ENCODE measurements around the gene PPP4R3B. TPM values are rescaled to one million over a fixed set of nuclear protein-coding genes. Genes with fewer than 3 reads are reported as not detected.
A peak's percentile ranks its signal among the peaks of the same experiment; 100 is the strongest.

Gene PPP4R3B
- total and polyA plus RNA-seq, 2 of the 8 experiments (the other 6 are each of a cell fraction or from before 2014, with no cell fraction given) = 8.5 to 39.1 TPM

- ChIA-PET CTCF (ENCODE audit: partially characterized antibody) (interaction anchor here (0.6 to 3.2 kb wide), 10 partner anchors 12 to 1063 kb away, joined by 3 to 8 read pairs (median 4); no protein-coding TSS in a partner anchor), POLR2A (ENCODE audit: partially characterized antibody) (no interaction called here)
- Histone ChIP-seq H3K4ac (replicated peaks; ENCODE audit: insufficient read length, low read depth, low read length) (no peak overlapping the region), H4K5ac (ENCODE audit: insufficient read length, low read depth, low read length) (no peak overlapping the region), H2BK120ac (replicated peaks; ENCODE audit: low read depth, low read length) (no peak overlapping the region), H3K27ac (ENCODE audit: low read depth, low read length) (no peak overlapping the region), H4K8ac (ENCODE audit: extremely low read depth, insufficient read depth, low read length) (no peak overlapping the region), H4K91ac (replicated peaks; ENCODE audit: insufficient read length, low read length) (no peak overlapping the region), H3K4me2 (ENCODE audit: insufficient read depth in 1 of 2, low read depth in 2 of 2, low read length in 2 of 2) (0 out of 4 replicates have a peak overlapping the region, but pooled peaks of 1 of the 2 experiments have one; percentile 26), H3K79me1 (ENCODE audit: low read depth, low read length) (peaks cover 8% of the 10 kb centered on the region; the same call in 1 of the 2 replicates), H3K4me3 (ENCODE audit: extremely low read depth in 1 of 4, insufficient read depth in 2 of 4, low read depth in 3 of 4, low read length in 4 of 4) (no peak overlapping the region), H3K4me1 (replicated peaks in 1 of 4; ENCODE audit: control insufficient read depth in 3 of 4, insufficient read depth in 4 of 4, low read length in 3 of 4) (peaks cover 0 to 3% (median 0%) of the 10 kb centered on the region in 4 experiments; a peak in 1 of 7 replicates), H3K9me3 (ENCODE audit: insufficient read depth in 2 of 2, low read depth in 1 of 2, low read length in 1 of 2) (no peaks in the 10 kb centered on the region), H3K27me3 (replicated peaks in 1 of 4; ENCODE audit: control insufficient read depth in 3 of 4, extremely low read depth in 1 of 4, insufficient read depth in 3 of 4, low read length in 3 of 4) (no peaks in the 10 kb centered on the region), H3K18ac (ENCODE audit: extremely low read depth, low read length) (no peak overlapping the region), H3K14ac (ENCODE audit: insufficient read length) (no peak overlapping the region), H2AK5ac (ENCODE audit: low read depth, low read length) (no peak overlapping the region), H3K36me3 (ENCODE audit: control insufficient read depth in 2 of 4, insufficient read depth in 4 of 4, low read length in 3 of 4) (peaks cover 0 to 2% (median 0%) of the 10 kb centered on the region in 4 experiments; a peak in 1 of 8 replicates), H3K79me2 (ENCODE audit: control insufficient read depth in 1 of 2, insufficient read depth in 2 of 2, low read length in 2 of 2) (peaks cover 11 to 61% of the 10 kb centered on the region in 2 experiments), H2BK5ac (ENCODE audit: low read depth, low read length) (no peak overlapping the region), H2BK15ac (ENCODE audit: low read length) (no peak overlapping the region), H4K20me1 (replicated peaks in 1 of 2; ENCODE audit: control insufficient read depth in 1 of 2, insufficient read depth in 2 of 2, low read length in 2 of 2) (peaks cover 0 to 9% of the 10 kb centered on the region in 2 experiments), H2BK12ac (ENCODE audit: low read depth, low read length) (no peak overlapping the region), H3K23ac (ENCODE audit: insufficient read length) (no peak overlapping the region), H3K56ac (replicated peaks; ENCODE audit: insufficient read length, low read depth, low read length) (no peak overlapping the region), H2AFZ (ENCODE audit: low read length) (no peak overlapping the region), H2BK20ac (ENCODE audit: low read length) (no peak overlapping the region), H3K9ac (replicated peaks in 1 of 4; ENCODE audit: extremely low read depth in 1 of 4, low read depth in 3 of 4, low read length in 3 of 4) (no peak overlapping the region), H3K23me2 (ENCODE audit: low read depth, low read length) (0 out of 2 replicates have a peak, but pooled peaks cover 5% of the 10 kb centered on the region)
- DNase-seq (ENCODE audit: low read depth in 1 of 2, low spot score in 2 of 2) (no peak), FAIRE-seq (no peak)
- WGBS, 2 experiments (ENCODE audit: extremely low coverage in 1 of 2, insufficient coverage in 1 of 2, insufficient read length in 1 of 2, insufficient replicate concordance in 2 of 2, low coverage in 1 of 2, low lambda C conversion rate in 2 of 2, missing lambda C conversion rate in 1 of 2) = 62% methylated on average over 3 of the region's 3 CpGs; no CpG with 5 or more reads in 1 of the 2 experiments
- TF ChIP-seq CTCF (IDR thresholded peaks at IDR 0.05; ENCODE audit: control extremely low read depth in 1 of 3, insufficient read depth in 1 of 3, low read depth in 1 of 3, low read length in 3 of 3) = peak; percentile 40 to 72 (median 70)
- TF ChIP-seq KDM1A (IDR thresholded peaks at IDR 0.05; ENCODE audit: borderline replicate concordance, low read length) = no peak
- TF ChIP-seq, protein P1, sequence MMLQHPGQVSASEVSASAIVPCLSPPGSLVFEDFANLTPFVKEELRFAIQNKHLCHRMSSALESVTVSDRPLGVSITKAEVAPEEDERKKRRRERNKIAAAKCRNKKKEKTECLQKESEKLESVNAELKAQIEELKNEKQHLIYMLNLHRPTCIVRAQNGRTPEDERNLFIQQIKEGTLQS (IDR thresholded peaks at IDR 0.05; ENCODE audit: insufficient read depth, low read depth, low read length) = no peak
- TF ChIP-seq CEBPB (IDR thresholded peaks at IDR 0.05; ENCODE audit: low read depth, low read length) = no peak
- no peak for TF ChIP-seq RNF2 (IDR thresholded peaks at IDR 0.05; ENCODE audit: borderline replicate concordance, low read depth, low read length, missing control alignments, poor library complexity, severe bottlenecking)
- TF ChIP-seq TAF7 (optimal IDR thresholded peaks at IDR 0.05; ENCODE audit: borderline replicate concordance, low read depth, low read length) = no peak
- no peak for TF ChIP-seq BCL11A (IDR thresholded peaks at IDR 0.05; ENCODE audit: low read depth in 2 of 2, low read length in 2 of 2)
- TF ChIP-seq GABPA (IDR thresholded peaks at IDR 0.05; ENCODE audit: borderline replicate concordance, insufficient read depth, low read length) = no peak
These were observed 2.8 kb upstream of the PPP4R3B start for GRCh38 chr2:55620123-55620779.
